Activated naive CD4-positive, alpha-beta T cell treated with anti-CD3 and anti-CD28 coated beads for 36 hours (primary cell): Measurements from ENCODE around the gene ADAMTS5. TPM values are rescaled to one million over a fixed set of nuclear protein-coding genes. Genes with fewer than 3 reads are reported as not detected.

ENCODE experiments used
- CTCF ChIA-PET: fragments of 350-600 bp; sonication (Branson Sonifier 250); formaldehyde crosslinking; loops from one replicate; lab custom pipeline; 2021; ENCODE audit warnings: antibody characterized with exemption; lab: Charles Lee
- DNase-seq: peaks from one replicate; pipeline ENCODE4 v3.0.0-alpha.2; 2020
- H3K27ac Mint-ChIP-seq: one replicate; pipeline ENCODE4 v1.8.0; 2021; ENCODE audit warnings: mild to moderate bottlenecking, mixed read lengths
- H3K27me3 Mint-ChIP-seq: one replicate; pipeline ENCODE4 v1.8.0; 2021; ENCODE audit warnings: low read depth, mixed read lengths
- H3K36me3 Mint-ChIP-seq: one replicate; pipeline ENCODE4 v1.8.0; 2021; ENCODE audit warnings: low read depth, mixed read lengths
- H3K4me1 Mint-ChIP-seq: one replicate; pipeline ENCODE4 v1.8.0; 2021; ENCODE audit warnings: low read depth, mixed read lengths
- H3K4me3 Mint-ChIP-seq: one replicate; pipeline ENCODE4 v1.8.0; 2021; ENCODE audit warnings: mild to moderate bottlenecking, moderate library complexity, mixed read lengths
- H3K9me3 Mint-ChIP-seq: one replicate; pipeline ENCODE4 v1.8.0; 2021; ENCODE audit warnings: mixed read lengths
- intact Hi-C: fragments of 100-400 bp; cut with micrococcal nuclease; formaldehyde crosslinking; loops from one replicate; pipeline ENCODE4 v1.15.1; 2023
- total RNA-seq, 2 experiments: library from RNA; stranded (reverse); gene quantifications; one replicate each; pipeline ENCODE4 v1.2.3, GENCODE V29; 2021

Gene ADAMTS5
- not detected for total RNA-seq

GRCh38 chr21:26967062-26967913 lies at the start of gene ADAMTS5:
ADAMTS5 (minus strand) TSS chr21:26967088; CDS start chr21:26966391, 697 bp downstream.
- Mint-ChIP-seq H3K27ac (no peak within 1 kb of the TSS), H3K27me3 (peaks cover 56% of the 10 kb centered on the region), H3K4me3 (no peak within 1 kb of the TSS), H3K4me1 (peaks cover 12% of the 10 kb centered on the region), H3K36me3 (no peaks in the 10 kb centered on the region), H3K9me3 (no peaks in the 10 kb centered on the region)
- intact Hi-C loops: no loop called here
- CTCF ChIA-PET: no interaction called here
- DNase-seq: no peak

- Mint-ChIP-seq H3K9me3 (peaks cover 2% of the 10 kb centered on the region), H3K4me3 (no peak overlapping the region), H3K27me3 (no peaks in the 10 kb centered on the region), H3K4me1 (no peaks in the 10 kb centered on the region), H3K36me3 (no peaks in the 10 kb centered on the region), H3K27ac (no peak overlapping the region)
- no peak for DNase-seq
- intact Hi-C loops: no loop called here
- CTCF ChIA-PET: no interaction called here
Measured at GRCh38 chr21:27001526-27001925, 34.6 kb upstream of the ADAMTS5 start.

DNA sequence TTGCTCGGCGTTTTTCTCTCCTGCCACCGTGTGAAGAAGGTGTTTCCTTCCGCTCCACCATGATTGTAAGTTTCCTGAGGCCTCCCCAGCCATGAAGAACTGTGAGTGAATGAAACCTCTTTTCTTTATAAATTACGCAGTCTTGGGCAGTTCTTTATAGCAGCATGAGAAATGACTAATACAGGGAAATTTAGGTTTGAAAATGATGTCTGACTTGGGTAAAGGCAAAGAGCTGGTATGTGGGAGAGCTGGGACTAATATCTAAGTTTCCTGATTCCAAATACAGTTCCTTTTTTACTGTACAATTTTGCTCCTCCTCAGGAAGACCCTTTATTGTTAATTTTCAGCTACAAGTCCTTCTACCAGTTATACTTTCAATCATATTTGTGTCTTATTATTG lies 16.7 kb upstream of the ADAMTS5 start:
- H3K27ac Mint-ChIP-seq: no peak overlapping the region
- CTCF ChIA-PET: no interaction called here
- no peaks in the 10 kb centered on the region for H3K36me3 Mint-ChIP-seq
- H3K9me3 Mint-ChIP-seq: peaks cover 5% of the 10 kb centered on the region
- intact Hi-C loops: no loop called here
- no peak for DNase-seq
- H3K27me3 Mint-ChIP-seq: no peaks in the 10 kb centered on the region
- no peaks in the 10 kb centered on the region for H3K4me1 Mint-ChIP-seq
- H3K4me3 Mint-ChIP-seq: no peak overlapping the region

DNA sequence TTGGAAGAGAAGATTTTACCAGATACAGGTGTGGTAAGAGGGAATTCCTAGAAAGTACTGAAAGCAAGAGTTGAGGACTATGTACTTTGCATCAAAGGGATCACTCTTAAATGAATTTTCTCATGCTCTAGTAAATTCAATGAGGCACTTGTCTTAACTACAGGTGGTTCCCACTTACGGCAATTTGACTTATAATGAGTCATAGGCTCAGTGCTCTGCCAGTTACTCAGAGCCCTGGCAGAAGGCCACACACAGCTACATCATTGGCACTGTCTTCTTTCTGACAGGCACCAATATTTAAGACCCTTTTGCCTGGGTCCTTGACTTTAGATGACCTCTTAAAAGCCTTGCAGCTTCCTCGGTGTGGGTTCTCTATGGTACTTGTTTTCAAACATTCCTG lies 15.9 kb upstream of the ADAMTS5 start:
- CTCF ChIA-PET: no interaction called here
- no peak for DNase-seq
- Mint-ChIP-seq H3K4me3 (no peak overlapping the region), H3K4me1 (no peaks in the 10 kb centered on the region), H3K27ac (no peak overlapping the region), H3K9me3 (peaks cover 5% of the 10 kb centered on the region), H3K36me3 (no peaks in the 10 kb centered on the region), H3K27me3 (no peaks in the 10 kb centered on the region)
- intact Hi-C loops: no loop called here

GRCh38 chr21:26977746-26978145 lies 10.9 kb upstream of the ADAMTS5 start:
- intact Hi-C loops: no loop called here
- Mint-ChIP-seq H3K27me3 (peaks cover 4% of the 10 kb centered on the region), H3K27ac (no peak overlapping the region), H3K4me3 (no peak overlapping the region), H3K4me1 (no peaks in the 10 kb centered on the region), H3K36me3 (no peaks in the 10 kb centered on the region), H3K9me3 (peaks cover 5% of the 10 kb centered on the region)
- DNase-seq: no peak
- CTCF ChIA-PET: no interaction called here

- Mint-ChIP-seq H3K9me3 (no peaks in the 10 kb centered on the region), H3K36me3 (no peaks in the 10 kb centered on the region), H3K27ac (no peak overlapping the region), H3K4me1 (no peaks in the 10 kb centered on the region), H3K27me3 (peaks cover 17% of the 10 kb centered on the region), H3K4me3 (no peak overlapping the region)
- CTCF ChIA-PET: interaction anchor here (0.6 kb wide), 1 partner anchor 42 kb away, joined by 3 read pairs; no protein-coding TSS in a partner anchor
- intact Hi-C loops: no loop called here
- no peak for DNase-seq
Measured at GRCh38 chr21:26973226-26973625, 6.3 kb upstream of the ADAMTS5 start.

DNA sequence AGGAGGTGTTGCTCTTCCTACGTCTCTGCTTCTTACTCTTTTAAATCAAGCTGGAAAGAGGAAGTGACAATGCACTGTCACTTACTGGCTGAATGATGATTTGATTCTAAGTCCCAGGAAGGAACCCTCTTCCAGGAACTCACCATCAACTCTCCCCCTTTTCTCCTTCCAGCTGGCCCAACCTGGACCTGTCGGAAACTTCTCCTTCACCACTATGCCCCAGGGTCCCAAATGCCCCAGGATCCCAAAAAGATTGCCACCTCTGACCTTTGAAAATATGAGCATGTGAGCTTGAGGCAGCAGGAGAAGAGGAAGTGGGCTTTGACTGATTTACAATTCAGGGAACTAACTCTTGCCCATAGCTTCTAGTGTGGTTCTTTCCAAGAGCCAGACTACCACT lies 5.3 kb upstream of the ADAMTS5 start:
- Mint-ChIP-seq H3K27ac (no peak overlapping the region), H3K27me3 (peaks cover 27% of the 10 kb centered on the region), H3K9me3 (no peaks in the 10 kb centered on the region), H3K4me1 (peaks cover 4% of the 10 kb centered on the region), H3K4me3 (no peak overlapping the region), H3K36me3 (no peaks in the 10 kb centered on the region)
- intact Hi-C loops: no loop called here
- CTCF ChIA-PET: no interaction called here
- DNase-seq: no peak

GRCh38 chr21:26969971-26970725 lies 3.3 kb upstream of the ADAMTS5 start:
- intact Hi-C loops: no loop called here
- CTCF ChIA-PET: no interaction called here

DNA sequence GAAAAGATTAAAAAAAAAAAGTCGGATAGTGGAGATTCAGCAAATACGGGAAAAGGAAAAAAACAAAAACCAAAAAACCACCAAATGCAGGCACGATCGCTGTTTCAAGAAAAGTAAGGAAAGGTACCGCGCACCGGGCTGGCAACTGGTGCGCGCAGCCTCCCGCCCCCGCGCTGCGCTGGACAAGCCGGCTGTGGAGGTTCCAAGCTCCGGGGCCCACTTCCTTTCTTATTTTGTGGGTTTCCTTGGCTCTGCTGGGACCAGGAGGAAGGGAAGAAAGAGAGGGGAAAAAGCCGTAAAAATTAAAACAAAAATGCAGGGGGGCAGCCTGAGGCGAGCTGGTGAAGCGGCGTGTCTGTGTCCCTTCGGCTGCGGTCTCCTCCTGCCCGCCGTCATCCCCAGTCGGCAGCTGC lies 233 bp downstream of the ADAMTS5 start:
- Mint-ChIP-seq H3K9me3 (no peaks in the 10 kb centered on the region), H3K4me3 (no peak overlapping the region), H3K27me3 (peaks cover 54% of the 10 kb centered on the region), H3K36me3 (no peaks in the 10 kb centered on the region), H3K4me1 (peaks cover 12% of the 10 kb centered on the region), H3K27ac (no peak overlapping the region)
- CTCF ChIA-PET: no interaction called here
- intact Hi-C loops: no loop called here
- DNase-seq: no peak

More at GRCh38 chr21:26969971-26970725, 3.3 kb upstream of the ADAMTS5 start:
- Mint-ChIP-seq H3K4me3 (no peak overlapping the region), H3K36me3 (no peaks in the 10 kb centered on the region), H3K9me3 (no peaks in the 10 kb centered on the region), H3K27me3 (peaks cover 43% of the 10 kb centered on the region), H3K4me1 (peaks cover 12% of the 10 kb centered on the region), H3K27ac (no peak overlapping the region)
- no peak for DNase-seq

DNA sequence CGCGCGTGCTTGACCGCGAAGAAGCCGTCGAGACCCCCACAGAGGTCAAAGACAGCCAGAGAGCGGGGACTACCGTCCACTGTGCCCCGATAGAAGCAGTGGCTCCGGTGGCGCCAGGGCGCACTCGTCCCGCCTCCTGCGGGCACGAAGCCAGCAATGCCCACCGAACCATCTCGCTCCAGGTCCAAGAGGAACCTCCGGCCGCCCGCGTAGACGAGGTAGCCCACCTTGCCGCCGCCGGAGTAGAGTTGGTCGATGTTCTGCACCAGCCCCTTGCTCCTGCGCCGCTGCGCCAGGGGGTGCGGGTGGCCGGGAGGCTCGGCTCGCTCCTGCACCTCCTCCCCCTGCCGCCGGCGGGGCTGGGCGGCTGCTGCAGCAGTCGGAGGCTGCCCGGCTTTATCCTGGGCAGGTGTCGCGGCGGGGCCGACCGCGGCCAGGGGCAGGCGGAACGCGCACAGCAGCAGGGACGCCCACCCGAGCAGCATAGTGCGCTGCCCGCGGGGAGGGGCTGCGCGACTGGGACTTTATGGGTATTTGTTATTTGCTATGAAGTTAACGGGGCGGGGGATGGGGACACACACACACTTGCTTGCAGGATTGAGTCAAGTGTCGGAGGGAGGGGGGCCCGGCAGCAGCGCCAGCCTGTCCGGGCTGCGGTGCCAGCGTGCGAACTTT lies 844 bp downstream of the ADAMTS5 start:
- H3K4me1 Mint-ChIP-seq: peaks cover 12% of the 10 kb centered on the region
- H3K27ac Mint-ChIP-seq: no peak overlapping the region
- H3K9me3 Mint-ChIP-seq: no peaks in the 10 kb centered on the region
- no peaks in the 10 kb centered on the region for H3K36me3 Mint-ChIP-seq
- CTCF ChIA-PET: no interaction called here
- peaks cover 55% of the 10 kb centered on the region for H3K27me3 Mint-ChIP-seq
- no peak overlapping the region for H3K4me3 Mint-ChIP-seq
- DNase-seq: no peak
- intact Hi-C loops: no loop called here

DNA sequence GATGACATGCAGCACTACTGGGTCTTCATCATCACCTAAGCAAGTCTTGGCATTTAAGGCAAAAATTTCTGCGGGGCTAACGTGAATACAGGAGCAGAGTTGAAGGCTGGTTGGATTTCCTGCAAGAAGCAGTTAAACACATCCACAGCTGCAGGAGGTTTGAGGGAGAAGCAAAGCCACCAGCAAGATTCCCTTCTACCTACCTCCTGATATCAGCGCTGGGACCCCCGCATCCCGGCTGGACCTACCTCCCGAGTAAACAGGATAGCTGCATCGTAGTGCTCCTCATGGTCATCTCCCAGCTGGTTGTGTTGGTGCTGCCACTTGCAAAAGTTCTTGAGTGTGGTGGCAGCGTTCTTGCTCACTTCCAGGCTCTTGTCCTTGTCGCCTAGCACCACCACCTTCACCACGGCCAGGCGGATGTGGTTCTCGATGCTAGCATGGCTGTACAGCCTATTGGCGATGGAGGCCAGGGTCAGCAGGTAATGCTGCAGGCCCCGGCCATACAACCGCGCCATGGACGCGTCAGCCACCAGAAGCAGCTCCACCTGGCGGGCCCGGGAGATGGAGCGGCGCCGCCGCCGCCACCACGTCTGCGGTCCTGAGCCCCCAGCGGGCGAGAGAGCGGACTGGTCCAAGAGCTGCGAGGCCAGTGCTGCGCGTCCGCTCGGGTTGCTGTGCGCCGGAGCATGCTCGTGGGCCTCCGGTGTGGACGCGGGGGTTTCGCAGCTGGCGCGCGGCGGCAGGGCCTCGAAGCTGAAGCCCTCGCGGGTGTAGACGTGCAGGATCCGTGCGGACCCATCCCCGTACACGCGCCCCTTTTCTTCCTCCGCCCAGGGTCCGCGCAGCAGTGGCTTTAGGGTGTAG lies 1.6 kb downstream of the ADAMTS5 start:
- Mint-ChIP-seq H3K4me1 (peaks cover 12% of the 10 kb centered on the region), H3K4me3 (no peak overlapping the region), H3K27ac (no peak overlapping the region), H3K27me3 (peaks cover 50% of the 10 kb centered on the region), H3K9me3 (no peaks in the 10 kb centered on the region), H3K36me3 (no peaks in the 10 kb centered on the region)
- CTCF ChIA-PET: no interaction called here
- no peak for DNase-seq
- intact Hi-C loops: no loop called here
